HepG2 (cell line): ENCODE measurements around the gene SURF1. TPM values are rescaled to one million over a fixed set of nuclear protein-coding genes. Genes with fewer than 3 reads are reported as not detected.

Experiments
- AHDC1 ChIP-seq: sonication (generic); formaldehyde crosslinking; IDR thresholded peaks from 2 replicates; pipeline ENCODE4 v1.5.1; 2020; ENCODE audit warnings: mild to moderate bottlenecking, missing genetic modification reagents, borderline replicate concordance
- GRHL1 ChIP-seq: sonication (generic); formaldehyde crosslinking; conservative IDR thresholded peaks from 2 replicates; pipeline ENCODE4 v1.8.0; 2022; ENCODE audit warnings: missing genetic modification reagents
- IRF1 ChIP-seq: sonication (generic); formaldehyde crosslinking; IDR thresholded peaks from 2 replicates; pipeline ENCODE4 v1.4.0; 2020; ENCODE audit warnings: low read depth, mild to moderate bottlenecking, missing genetic modification reagents
- MTF1 ChIP-seq: sonication (generic); formaldehyde crosslinking; IDR thresholded peaks from 2 replicates; pipeline ENCODE4 v1.5.0; 2020; ENCODE audit warnings: missing genetic modification reagents
- RBM39 ChIP-seq: fragments of 200-400 bp; formaldehyde crosslinking; IDR thresholded peaks from one replicate; pipeline ENCODE4 v1.6.1; 2018; ENCODE audit warnings: antibody characterized with exemption, mild to moderate bottlenecking, low read depth, low read length; ENCODE audit not compliant: poor library complexity, severe bottlenecking
- RXRA ChIP-seq: sonication (generic); formaldehyde crosslinking; IDR thresholded peaks from 2 replicates; pipeline ENCODE4 v1.5.1; 2020; ENCODE audit warnings: missing genetic modification reagents
- TCF12 ChIP-seq, 2 experiments: fragments of 450-650 bp in 1 of 2; sonication (generic) in 1 of 2; formaldehyde crosslinking in 1 of 2; IDR thresholded peaks; 2 replicates each; pipeline versions ENCODE4 v1.6.1 to v1.8.0; 2017 to 2022; ENCODE audit warnings: antibody characterized with exemption in 1 of 2, mild to moderate bottlenecking in 1 of 2, missing genetic modification reagents in 1 of 2, moderate library complexity in 1 of 2
- TRIM22 ChIP-seq: fragments of 450-650 bp; IDR thresholded peaks from 2 replicates; pipeline ENCODE4 v1.6.1; 2017
- ZFP36L1 ChIP-seq: sonication (generic); formaldehyde crosslinking; IDR thresholded peaks from 2 replicates; pipeline ENCODE4 v1.8.0; 2022; ENCODE audit warnings: mild to moderate bottlenecking, missing genetic modification reagents, moderate library complexity
- ZIK1 ChIP-seq: sonication (generic); formaldehyde crosslinking; IDR thresholded peaks from 2 replicates; pipeline ENCODE4 v1.5.0; 2020; ENCODE audit warnings: mild to moderate bottlenecking, low read depth, missing genetic modification reagents, borderline replicate concordance
- ZNF33B ChIP-seq: sonication (generic); formaldehyde crosslinking; IDR thresholded peaks from 2 replicates; pipeline ENCODE4 v1.5.1; 2020; ENCODE audit warnings: mild to moderate bottlenecking, missing genetic modification reagents
- ZNF660 ChIP-seq: sonication (generic); formaldehyde crosslinking; IDR thresholded peaks from 2 replicates; pipeline ENCODE4 v1.5.1; 2020; ENCODE audit warnings: mild to moderate bottlenecking, low read depth, missing genetic modification reagents, borderline replicate concordance
- ZNF704 ChIP-seq: sonication (generic); formaldehyde crosslinking; IDR thresholded peaks from 2 replicates; pipeline ENCODE4 v1.8.1; 2023; ENCODE audit warnings: mild to moderate bottlenecking, inconsistent platforms, moderate library complexity, missing genetic modification reagents, borderline replicate concordance
- ZNF746 ChIP-seq: sonication (generic); formaldehyde crosslinking; IDR thresholded peaks from 2 replicates; pipeline ENCODE4 v1.8.0; 2022; ENCODE audit warnings: mild to moderate bottlenecking, missing genetic modification reagents
- polyA plus RNA-seq, 8 experiments: library from polyadenylated mRNA; depleted of rRNA in 3 of 8; stranded (reverse) in 7 of 8; unstranded in 1 of 8; fragments of >200 nt; fragmentation: Illumina TruSeq in 4 of 8; extraction: Trizol in 4 of 8; gene quantifications; 2 replicates each; pipeline versions ENCODE4 v1.2.1 to v1.2.3, GENCODE V29; 2011 to 2016; ENCODE audit warnings: low read depth in 4 of 8, missing spikeins in 1 of 8, mixed read lengths in 1 of 8; ENCODE audit not compliant: insufficient read depth in 1 of 8
- total RNA-seq, 5 experiments: library from RNA; depleted of rRNA; stranded (reverse); fragments of >200 nt; fragmentation: Illumina TruSeq; extraction: Trizol; gene quantifications; 2 replicates each; pipeline ENCODE4 v1.2.3, GENCODE V29; 2016; ENCODE audit warnings: low read depth in 1 of 5
- TF ChIP-seq, protein P1 (sequence below): sonication (generic); formaldehyde crosslinking; IDR thresholded peaks from 2 replicates; pipeline ENCODE4 v1.5.1; 2020; ENCODE audit warnings: mild to moderate bottlenecking, missing genetic modification reagents, moderate library complexity

Gene SURF1
- total and polyA plus RNA-seq, 2 of the 13 experiments (the other 11 are each of a cell fraction or from before 2014, with no cell fraction given): 17.8 to 40.7 TPM

GRCh38 chr9:133347985-133348717 is 8.1 kb downstream of the SURF1 start, which contains the start of the genes MED22 and RPL7A (continued):
- TF ChIP-seq, protein P1, sequence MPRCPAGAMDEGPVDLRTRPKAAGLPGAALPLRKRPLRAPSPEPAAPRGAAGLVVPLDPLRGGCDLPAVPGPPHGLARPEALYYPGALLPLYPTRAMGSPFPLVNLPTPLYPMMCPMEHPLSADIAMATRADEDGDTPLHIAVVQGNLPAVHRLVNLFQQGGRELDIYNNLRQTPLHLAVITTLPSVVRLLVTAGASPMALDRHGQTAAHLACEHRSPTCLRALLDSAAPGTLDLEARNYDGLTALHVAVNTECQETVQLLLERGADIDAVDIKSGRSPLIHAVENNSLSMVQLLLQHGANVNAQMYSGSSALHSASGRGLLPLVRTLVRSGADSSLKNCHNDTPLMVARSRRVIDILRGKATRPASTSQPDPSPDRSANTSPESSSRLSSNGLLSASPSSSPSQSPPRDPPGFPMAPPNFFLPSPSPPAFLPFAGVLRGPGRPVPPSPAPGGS (CRISPR knock-in tag): peak; percentile 61; the same call in 1 of the 2 replicates
- TF ChIP-seq MTF1 (CRISPR knock-in tag): no peak
- TF ChIP-seq TCF12 (IDR thresholded peaks at IDR 0.05): no peak
- 0 out of 2 replicates have a peak, but pooled peaks have one; percentile 58 for TF ChIP-seq TCF12 (CRISPR knock-in tag; IDR thresholded peaks at IDR 0.05)
- TF ChIP-seq ZNF33B (CRISPR knock-in tag): no peak
- TF ChIP-seq ZNF704 (CRISPR knock-in tag): no peak
- TF ChIP-seq RXRA (CRISPR knock-in tag): peak; percentile 63
- no peak for TF ChIP-seq ZNF746 (CRISPR knock-in tag)
- TF ChIP-seq RBM39: peak; percentile 77
- TF ChIP-seq AHDC1 (CRISPR knock-in tag): no peak
- no peak for TF ChIP-seq TRIM22
- no peak for TF ChIP-seq GRHL1 (CRISPR knock-in tag)
- no peak for TF ChIP-seq ZIK1 (CRISPR knock-in tag)
- peak; percentile 45; the same call in 1 of the 2 replicates for TF ChIP-seq ZNF660 (CRISPR knock-in tag)
- TF ChIP-seq IRF1 (CRISPR knock-in tag): 0 out of 2 replicates have a peak, but pooled peaks have one; percentile 30
- no peak; the same call in 1 of the 2 replicates for TF ChIP-seq ZFP36L1 (CRISPR knock-in tag)
